Tibial artery (tissue), 4 donors: Measurements from ENCODE around the gene HMGN1.

Experiments used
- DNase-seq, 2 donors: peaks; one replicate each; pipeline ENCODE4 v3.0.0-alpha.2; 2019
- H3K27ac ChIP-seq, 2 donors: fragments of 200-600 bp; sonication (generic) in 1 of 2; 1 replicate in 1 of 2; 2 replicates in 1 of 2; pipeline ENCODE4 v1.5.1; 2018 to 2019; ENCODE audit warnings: mild to moderate bottlenecking in 1 of 2
- H3K27me3 ChIP-seq, 2 donors: fragments of 200-600 bp; sonication (generic) in 1 of 2; one replicate each; pipeline versions ENCODE4 v1.5.1 to v1.6.0; 2016 to 2019
- H3K36me3 ChIP-seq, 3 donors: fragments of 200-600 bp; sonication (generic) in 2 of 3; one replicate each; pipeline ENCODE4 v1.5.1; 2016 to 2019; ENCODE audit warnings: mild to moderate bottlenecking in 2 of 3
- H3K4me1 ChIP-seq, 4 donors: fragments of 200-600 bp; sonication (generic) in 2 of 4; 1 replicate in 3 of 4; 2 replicates in 1 of 4; pipeline ENCODE4 v1.5.1; 2016 to 2019
- H3K4me3 ChIP-seq, 2 donors: fragments of 200-600 bp; sonication (generic) in 1 of 2; 1 replicate in 1 of 2; 2 replicates in 1 of 2; pipeline ENCODE4 v1.5.1; 2018 to 2019; ENCODE audit warnings: mild to moderate bottlenecking in 2 of 2
- H3K9me3 ChIP-seq, 3 donors: fragments of 200-600 bp; sonication (generic) in 1 of 3; one replicate each; pipeline ENCODE4 v1.5.1; 2016 to 2019
- CTCF ChIP-seq, 2 experiments: fragments of 200-600 bp in 1 of 2; fragments of 450-650 bp in 1 of 2; IDR thresholded peaks; one replicate each; pipeline ENCODE4 v1.5.1; 2017 to 2019; ENCODE audit warnings: antibody characterized with exemption in 2 of 2, mild to moderate bottlenecking in 1 of 2, moderate library complexity in 1 of 2
- intact Hi-C: fragments of 100-400 bp; cut with DNase I; formaldehyde crosslinking; loops from one replicate; pipeline ENCODE4 v1.15.0; 2023; ENCODE audit warnings: low total_unique reads

Gene HMGN1

GRCh38 chr21:39314143-39315027 is 34.5 kb downstream of the HMGN1 start:
- Histone ChIP-seq H3K27ac (peak overlapping the region; percentile 96 to 98), H3K4me1 (peaks cover 0 to 17% (median 5%) of the 10 kb centered on the region in 4 donors), H3K27me3 (no peaks in the 10 kb centered on the region), H3K9me3 (no peaks in the 10 kb centered on the region), H3K4me3 (peak overlapping the region; percentile 95 to 98), H3K36me3 (peaks cover 0 to under 1% (median 0%) of the 10 kb centered on the region in 3 donors)
- intact Hi-C loops, result loop anchor here (2.0 kb wide), 2 partner anchors 64 to 74 kb away; no protein-coding TSS in a partner anchor
- DNase-seq, result peak; percentile 43 to 71
- no peak for TF ChIP-seq CTCF (IDR thresholded peaks at IDR 0.05)

GRCh38 chr21:39313571-39314142 is 35.2 kb downstream of the HMGN1 start, which contains the start of gene BRWD1:
BRWD1 (minus strand) TSS chr21:39313632; CDS start chr21:39313491, 141 bp downstream.
- H3K4me3 ChIP-seq, result peak within 1 kb of the TSS; percentile 95 to 98
- H3K27ac ChIP-seq, result peak within 1 kb of the TSS; percentile 96 to 98
- intact Hi-C loops, result loop anchor here (2.0 kb wide), 3 partner anchors 35 to 75 kb away; partner anchors contain the start of gene HMGN1
- DNase-seq, result peak; percentile 66 to 88
- H3K4me1 ChIP-seq, result peaks cover 0 to 17% (median 5%) of the 10 kb centered on the region in 4 donors
- TF ChIP-seq CTCF (IDR thresholded peaks at IDR 0.05), result peak; percentile 25 to 35
- no peaks in the 10 kb centered on the region for H3K9me3 ChIP-seq
- H3K27me3 ChIP-seq, result no peaks in the 10 kb centered on the region
- H3K36me3 ChIP-seq, result peaks cover 0 to 8% (median 0%) of the 10 kb centered on the region in 3 donors

GRCh38 chr21:39313042-39313570 is 35.8 kb downstream of the HMGN1 start:
- Histone ChIP-seq H3K4me1 (peaks cover 0 to 17% (median 5%) of the 10 kb centered on the region in 4 donors), H3K36me3 (peaks cover 0 to 8% (median 0%) of the 10 kb centered on the region in 3 donors), H3K4me3 (peak overlapping the region; percentile 95 to 98), H3K9me3 (no peaks in the 10 kb centered on the region), H3K27me3 (no peaks in the 10 kb centered on the region), H3K27ac (peak overlapping the region; percentile 96 to 98)
- intact Hi-C loops, result loop anchor here (2.0 kb wide), 1 partner anchor 36 kb away; the partner anchor contains the start of gene HMGN1
- peak in 1 of 2 donors; percentile 66 for DNase-seq
- no peak for TF ChIP-seq CTCF (IDR thresholded peaks at IDR 0.05)

- Histone ChIP-seq H3K4me3 (peak overlapping the region; percentile 95 to 98), H3K27ac (peak overlapping the region; percentile 96 to 98), H3K4me1 (peaks cover 0 to 17% (median 5%) of the 10 kb centered on the region in 4 donors), H3K9me3 (no peaks in the 10 kb centered on the region), H3K27me3 (no peaks in the 10 kb centered on the region), H3K36me3 (peaks cover 0 to 8% (median 0%) of the 10 kb centered on the region in 3 donors)
- TF ChIP-seq CTCF (IDR thresholded peaks at IDR 0.05), result no peak
- peak; percentile 91 to 96 for DNase-seq
- intact Hi-C loops, result loop anchor here (2.0 kb wide), 1 partner anchor 36 kb away; the partner anchor contains the start of gene HMGN1
Observed at GRCh38 chr21:39312112-39313041, 36.5 kb downstream of the HMGN1 start.
